Measurements from ENCODE around the gene ZAP70.
A peak's percentile ranks its signal among the peaks of the same experiment; 100 is the strongest.
"Not testable (repeated sequence)": the region's sequence is repeated elsewhere in the genome, so short reads cannot be mapped to it uniquely, and the experiment has no call there.

ZAP70 gene

GRCh38 chr2:97713296-97714083, at the start of gene ZAP70:
Gene ZAP70 (plus strand): TSS chr2:97713576. CDS start chr2:97724037, 10,461 bp downstream.
- DNase-seq (ENCODE audit: low read depth) = peak; percentile 50

- no peak for DNase-seq (ENCODE audit: low read depth)
These were observed 49.8 kb upstream of the ZAP70 start for GRCh38 chr2:97663626-97663961.

- DNase-seq (ENCODE audit: low read depth) = peak; percentile 97
These were observed 49.3 kb upstream of the ZAP70 start, which contains the start of gene ACTR1B for GRCh38 chr2:97663962-97664635. Gene ACTR1B (minus strand): TSS chr2:97664044. CDS start chr2:97663890, 154 bp downstream.

GRCh38 chr2:97664636-97664970, 48.8 kb upstream of the ZAP70 start:
- no peak for DNase-seq (ENCODE audit: low read depth)

GRCh38 chr2:97669448-97669847, 43.9 kb upstream of the ZAP70 start, which contains the start of gene C2orf92:
Gene C2orf92 (plus strand): TSS chr2:97669713. CDS start chr2:97669789, 76 bp downstream.
- DNase-seq (ENCODE audit: low read depth) = no peak

GRCh38 chr2:97670471-97670870, 42.9 kb upstream of the ZAP70 start:
- no peak for DNase-seq (ENCODE audit: low read depth)

- DNase-seq (ENCODE audit: low read depth) = no peak
These were observed 41.9 kb upstream of the ZAP70 start for GRCh38 chr2:97671526-97671925.

GRCh38 chr2:97672606-97673140, 40.7 kb upstream of the ZAP70 start:
- DNase-seq (ENCODE audit: low read depth) = not testable (repeated sequence)

- DNase-seq (ENCODE audit: low read depth) = no peak
These were observed 40.0 kb upstream of the ZAP70 start for GRCh38 chr2:97673182-97673914.

GRCh38 chr2:97673915-97674283, 39.5 kb upstream of the ZAP70 start:
- no peak for DNase-seq (ENCODE audit: low read depth)

- no peak for DNase-seq (ENCODE audit: low read depth)
These were observed 37.8 kb upstream of the ZAP70 start for GRCh38 chr2:97675430-97676113.

GRCh38 chr2:97676620-97677019, 36.8 kb upstream of the ZAP70 start:
- DNase-seq (ENCODE audit: low read depth) = no peak

- DNase-seq (ENCODE audit: low read depth) = no peak
These were observed 35.9 kb upstream of the ZAP70 start for GRCh38 chr2:97677480-97677879.

GRCh38 chr2:97678298-97678697, 35.1 kb upstream of the ZAP70 start:
- DNase-seq (ENCODE audit: low read depth) = no peak

- DNase-seq (ENCODE audit: low read depth) = not testable (repeated sequence)
These were observed 26.1 kb upstream of the ZAP70 start for GRCh38 chr2:97687235-97687634.

- DNase-seq (ENCODE audit: low read depth) = no peak
These were observed 25.1 kb upstream of the ZAP70 start for GRCh38 chr2:97688062-97688827.

- no peak for DNase-seq (ENCODE audit: low read depth)
These were observed 22.2 kb upstream of the ZAP70 start for GRCh38 chr2:97691166-97691565.

- no peak for DNase-seq (ENCODE audit: low read depth)
These were observed 19.9 kb upstream of the ZAP70 start for GRCh38 chr2:97693476-97693875.

GRCh38 chr2:97695744-97696143, 17.6 kb upstream of the ZAP70 start:
- no peak for DNase-seq (ENCODE audit: low read depth)

GRCh38 chr2:97697252-97698235, 15.8 kb upstream of the ZAP70 start:
- peak; percentile 83 for DNase-seq (ENCODE audit: low read depth)

Data from stimulated activated CD4-positive, alpha-beta T cell treated with anti-CD3 and anti-CD28 coated beads, Interleukin-2, amount 100 ng/mL, for 4 hours (primary cell).